Liver (tissue), 9 donors: ENCODE measurements around the gene SREBF2. TPM values are rescaled to one million over a fixed set of nuclear protein-coding genes. Genes with fewer than 3 reads are reported as not detected.

Source experiments
- DNase-seq: peaks from one replicate; pipeline ENCODE4 v3.0.0-alpha.2; 2017; ENCODE audit warnings: low spot score
- H3K27ac ChIP-seq, 2 donors: one replicate each; pipeline ENCODE4 v1.7.0; 2013; ENCODE audit warnings: inconsistent platforms in 2 of 2, low read length in 2 of 2, control low read depth in 1 of 2, low read depth in 1 of 2, mild to moderate bottlenecking in 1 of 2
- H3K27me3 ChIP-seq, 4 donors: one replicate each; pipeline versions ENCODE4 v1.6.1 to v1.7.0; 2013; ENCODE audit warnings: low read length in 3 of 4, inconsistent platforms in 1 of 4, mild to moderate bottlenecking in 1 of 4, moderate library complexity in 1 of 4; ENCODE audit not compliant: control insufficient read depth in 4 of 4, insufficient read depth in 4 of 4
- H3K36me3 ChIP-seq, 4 donors: one replicate each; pipeline versions ENCODE4 v1.6.1 to v1.7.0; 2013; ENCODE audit warnings: low read length in 3 of 4, mild to moderate bottlenecking in 3 of 4, low read depth in 1 of 4, moderate library complexity in 1 of 4; ENCODE audit not compliant: control insufficient read depth in 4 of 4, insufficient read depth in 3 of 4
- H3K4me1 ChIP-seq, 4 donors: one replicate each; pipeline versions ENCODE4 v1.6.1 to v1.7.0; 2013; ENCODE audit warnings: low read length in 3 of 4, mild to moderate bottlenecking in 3 of 4, moderate library complexity in 1 of 4; ENCODE audit not compliant: control insufficient read depth in 4 of 4, insufficient read depth in 4 of 4
- H3K4me3 ChIP-seq, 3 donors: one replicate each; pipeline versions ENCODE4 v1.6.1 to v1.7.0; 2013; ENCODE audit warnings: low read length in 3 of 3, control low read depth in 1 of 3, low read depth in 1 of 3, mild to moderate bottlenecking in 1 of 3
- H3K9ac ChIP-seq, 2 donors: one replicate each; pipeline ENCODE4 v1.7.0; 2013; ENCODE audit warnings: low read length in 2 of 2, mild to moderate bottlenecking in 2 of 2, moderate library complexity in 2 of 2, control low read depth in 1 of 2, low read depth in 1 of 2
- H3K9me3 ChIP-seq, 4 donors: one replicate each; pipeline versions ENCODE4 v1.6.1 to v1.7.0; 2013; ENCODE audit warnings: low read length in 3 of 4; ENCODE audit not compliant: control insufficient read depth in 4 of 4
- ATF3 ChIP-seq: IDR thresholded peaks from 2 replicates; pipeline ENCODE4 v1.6.1; 2016; ENCODE audit warnings: antibody characterized with exemption
- CTCF ChIP-seq: fragments of 150-350 bp; IDR thresholded peaks from 2 replicates; pipeline ENCODE4 v1.5.1; 2017; ENCODE audit warnings: improper control_type of control experiment, low read depth, low read length; ENCODE audit not compliant: missing input control
- EGR1 ChIP-seq, 2 donors: IDR thresholded peaks; 2 replicates each; pipeline ENCODE4 v1.6.1; 2016 to 2018; ENCODE audit warnings: antibody characterized with exemption in 2 of 2, low read depth in 2 of 2
- FOXA1 ChIP-seq: IDR thresholded peaks from 2 replicates; pipeline ENCODE4 v1.6.1; 2016; ENCODE audit warnings: antibody characterized with exemption
- FOXA2 ChIP-seq: IDR thresholded peaks from 2 replicates; pipeline ENCODE4 v1.6.1; 2016; ENCODE audit warnings: antibody characterized with exemption
- GABPA ChIP-seq, 2 donors: IDR thresholded peaks in 1 of 2; conservative IDR thresholded peaks in 1 of 2; 2 replicates each; pipeline ENCODE4 v1.6.1; 2016; ENCODE audit warnings: antibody characterized with exemption in 2 of 2, mild to moderate bottlenecking in 1 of 2, moderate library complexity in 1 of 2
- HNF4A ChIP-seq, 2 donors: conservative IDR thresholded peaks; 2 replicates each; pipeline ENCODE4 v1.6.1; 2016; ENCODE audit warnings: antibody characterized with exemption in 2 of 2, mild to moderate bottlenecking in 2 of 2
- HNF4G ChIP-seq: IDR thresholded peaks from 2 replicates; pipeline ENCODE4 v1.6.1; 2016; ENCODE audit warnings: antibody characterized with exemption
- JUND ChIP-seq, 2 donors: IDR thresholded peaks; 2 replicates each; pipeline ENCODE4 v1.6.1; 2016; ENCODE audit warnings: antibody characterized with exemption in 2 of 2
- MAX ChIP-seq: IDR thresholded peaks from 2 replicates; pipeline ENCODE4 v1.6.1; 2016; ENCODE audit warnings: antibody characterized with exemption
- NR2F2 ChIP-seq: IDR thresholded peaks from 2 replicates; pipeline ENCODE4 v1.6.1; 2016; ENCODE audit warnings: antibody characterized with exemption
- RAD21 ChIP-seq, 2 donors: IDR thresholded peaks; 2 replicates each; pipeline ENCODE4 v1.6.1; 2016; ENCODE audit warnings: antibody characterized with exemption in 2 of 2, mild to moderate bottlenecking in 2 of 2
- REST ChIP-seq: IDR thresholded peaks from 2 replicates; pipeline ENCODE4 v1.6.1; 2016; ENCODE audit warnings: antibody characterized with exemption, mild to moderate bottlenecking
- RXRA ChIP-seq, 2 donors: IDR thresholded peaks; 2 replicates each; pipeline ENCODE4 v1.6.1; 2017 to 2018; ENCODE audit warnings: antibody characterized with exemption in 2 of 2, mild to moderate bottlenecking in 1 of 2
- SP1 ChIP-seq: IDR thresholded peaks from 2 replicates; pipeline ENCODE4 v1.6.1; 2018; ENCODE audit warnings: antibody characterized with exemption, mild to moderate bottlenecking
- TAF1 ChIP-seq: conservative IDR thresholded peaks from 2 replicates; pipeline ENCODE4 v1.6.1; 2016; ENCODE audit warnings: antibody characterized with exemption, mild to moderate bottlenecking
- YY1 ChIP-seq: IDR thresholded peaks from 2 replicates; pipeline ENCODE4 v1.6.1; 2016; ENCODE audit warnings: antibody characterized with exemption, mild to moderate bottlenecking
- ZBTB33 ChIP-seq: IDR thresholded peaks from 2 replicates; pipeline ENCODE4 v1.6.1; 2016; ENCODE audit warnings: antibody characterized with exemption
- WGBS: extraction: QIAGEN DNeasy Blood & Tissue Kit; methylation state at CpG from one replicate; pipeline ENCODE4 v1.1.7; 2013; 5-methylcytosine and 5-hydroxymethylcytosine counted together
- polyA plus RNA-seq, 2 donors: library from polyadenylated mRNA; stranded (reverse) in 1 of 2; unstranded in 1 of 2; fragments of 200-250 nt in 1 of 2; fragments of >200 nt in 1 of 2; fragmentation: Nextera tagmentation in 1 of 2; extraction: Ambion mirVana in 1 of 2; gene quantifications; one replicate each; pipeline versions ENCODE4 v1.2.1 to v1.2.3, GENCODE V29; 2013 to 2015
- total RNA-seq, 2 donors: library from RNA; depleted of rRNA; stranded (reverse); fragments of >200 nt; gene quantifications; one replicate each; pipeline ENCODE4 v1.2.3, GENCODE V29; 2014
- donor health status: healthy.
- donor health status: healthy.
- donor health status: healthy.
- donor health status: healthy.
- donor health status: healthy.

SREBF2 gene
- total and polyA plus RNA-seq, 4 donors = 18.3 to 69.6 (median 57.3) TPM

GRCh38 chr22:41813726-41814410, 19.0 kb upstream of the SREBF2 start:
- H3K9me3 ChIP-seq = no peaks in the 10 kb centered on the region
- peaks cover 0 to 8% (median 2%) of the 10 kb centered on the region in 4 donors for H3K36me3 ChIP-seq
- no peaks in the 10 kb centered on the region for H3K27me3 ChIP-seq
- H3K9ac ChIP-seq = no peak overlapping the region
- no peak for TF ChIP-seq JUND (IDR thresholded peaks at IDR 0.05)
- TF ChIP-seq YY1 = no peak
- TF ChIP-seq RAD21 (IDR thresholded peaks at IDR 0.05) = no peak
- no peak for TF ChIP-seq SP1
- no peak for TF ChIP-seq MAX
- no peak for TF ChIP-seq ZBTB33
- TF ChIP-seq FOXA1 = no peak
- TF ChIP-seq ATF3 = no peak
- TF ChIP-seq TAF1 = no peak
- no peak for TF ChIP-seq CTCF
- no peak for TF ChIP-seq EGR1 (IDR thresholded peaks at IDR 0.05; ENCODE audit: low read depth in 2 of 2)
- TF ChIP-seq FOXA2 = no peak
- TF ChIP-seq RXRA (IDR thresholded peaks at IDR 0.05) = no peak
- TF ChIP-seq HNF4G = no peak
- TF ChIP-seq NR2F2 = no peak
- no peak for TF ChIP-seq REST
- TF ChIP-seq HNF4A (conservative IDR thresholded peaks at IDR 0.05) = no peak
- no peak for TF ChIP-seq GABPA (IDR thresholded peaks at IDR 0.05 in 1 of 2, conservative IDR thresholded peaks at IDR 0.05 in 1 of 2)
- no peak overlapping the region for H3K4me3 ChIP-seq
- H3K27ac ChIP-seq = no peak overlapping the region
- WGBS = 96% methylated on average over 9 of the region's 9 CpGs
- no peaks in the 10 kb centered on the region for H3K4me1 ChIP-seq
- DNase-seq = no peak
